ENCODE data around the gene CSNK1E.

CSNK1E gene

GRCh38 chr22:38247713-38248112 is 69.5 kb downstream of the CSNK1E start:
- no peak for DNase-seq

GRCh38 chr22:38246692-38247091 is 70.5 kb downstream of the CSNK1E start:
- DNase-seq = no peak

- no peak for DNase-seq
These were observed 71.1 kb downstream of the CSNK1E start for GRCh38 chr22:38246046-38246658.

- DNase-seq = no peak
These were observed 73.1 kb downstream of the CSNK1E start for GRCh38 chr22:38244106-38244505.

GRCh38 chr22:38243007-38243765 is 74.0 kb downstream of the CSNK1E start:
- DNase-seq = no peak

GRCh38 chr22:38240734-38241252 is 76.4 kb downstream of the CSNK1E start:
- DNase-seq = no peak

Data from inflammatory macrophage (primary cell).